ENCODE results near the gene TMBIM6. TPM values are rescaled to one million over a fixed set of nuclear protein-coding genes. Genes with fewer than 3 reads are reported as not detected.
"Not testable (repeated sequence)": the region's sequence is repeated elsewhere in the genome, so short reads cannot be mapped to it uniquely, and the experiment has no call there.

Gene TMBIM6
- total RNA-seq, 4 donors from 2014 or later: 201 to 298 (median 263) TPM

DNA sequence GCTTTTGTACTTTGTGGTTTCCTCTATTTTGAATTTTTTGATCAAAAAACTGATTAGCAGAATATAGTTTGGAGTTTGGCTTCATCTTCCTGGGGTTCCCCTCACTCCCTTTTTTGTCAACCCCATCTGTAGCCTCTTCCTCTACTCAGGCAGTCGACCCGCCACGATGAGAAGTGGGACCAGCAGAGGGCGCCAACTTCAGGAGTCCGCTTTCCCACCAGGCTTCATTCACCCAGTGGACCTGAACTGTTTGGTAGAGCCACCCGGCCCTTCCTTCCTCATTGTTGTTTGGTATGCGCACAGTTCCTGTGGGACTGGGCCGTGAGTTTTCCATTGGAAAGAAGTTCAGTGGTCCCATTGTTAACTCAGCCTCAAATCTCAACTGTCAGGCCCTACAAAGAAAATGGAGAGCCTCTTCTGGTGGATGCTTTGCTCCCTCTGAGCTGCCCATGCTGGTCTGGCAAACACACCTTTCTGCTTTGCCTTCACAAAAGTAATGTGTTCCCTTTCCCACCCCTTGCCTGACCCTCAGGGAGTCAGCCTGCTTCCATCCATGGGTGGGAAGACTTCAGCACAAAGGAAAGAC, 21.7 kb downstream of the TMBIM6 start:
- H3K4me1 ChIP-seq: no peaks in the 10 kb centered on the region
- TF ChIP-seq, protein P1, sequence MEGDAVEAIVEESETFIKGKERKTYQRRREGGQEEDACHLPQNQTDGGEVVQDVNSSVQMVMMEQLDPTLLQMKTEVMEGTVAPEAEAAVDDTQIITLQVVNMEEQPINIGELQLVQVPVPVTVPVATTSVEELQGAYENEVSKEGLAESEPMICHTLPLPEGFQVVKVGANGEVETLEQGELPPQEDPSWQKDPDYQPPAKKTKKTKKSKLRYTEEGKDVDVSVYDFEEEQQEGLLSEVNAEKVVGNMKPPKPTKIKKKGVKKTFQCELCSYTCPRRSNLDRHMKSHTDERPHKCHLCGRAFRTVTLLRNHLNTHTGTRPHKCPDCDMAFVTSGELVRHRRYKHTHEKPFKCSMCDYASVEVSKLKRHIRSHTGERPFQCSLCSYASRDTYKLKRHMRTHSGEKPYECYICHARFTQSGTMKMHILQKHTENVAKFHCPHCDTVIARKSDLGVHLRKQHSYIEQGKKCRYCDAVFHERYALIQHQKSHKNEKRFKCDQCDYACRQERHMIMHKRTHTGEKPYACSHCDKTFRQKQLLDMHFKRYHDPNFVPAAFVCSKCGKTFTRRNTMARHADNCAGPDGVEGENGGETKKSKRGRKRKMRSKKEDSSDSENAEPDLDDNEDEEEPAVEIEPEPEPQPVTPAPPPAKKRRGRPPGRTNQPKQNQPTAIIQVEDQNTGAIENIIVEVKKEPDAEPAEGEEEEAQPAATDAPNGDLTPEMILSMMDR (IDR thresholded peaks at IDR 0.05): peak; percentile 29 to 56 (median 42)
- TF ChIP-seq POLR2A (IDR thresholded peaks at IDR 0.05): no peak
- intact Hi-C loops (cut with DNase I; ENCODE audit: low total_unique reads): no loop called here
- H3K27me3 ChIP-seq: no peaks in the 10 kb centered on the region
- no peaks in the 10 kb centered on the region for H3K36me3 ChIP-seq
- peak; percentile 47 to 60 for DNase-seq
- no peak overlapping the region for H3K4me3 ChIP-seq
- no peaks in the 10 kb centered on the region for H3K9me3 ChIP-seq
- H3K27ac ChIP-seq: no peak overlapping the region

DNA sequence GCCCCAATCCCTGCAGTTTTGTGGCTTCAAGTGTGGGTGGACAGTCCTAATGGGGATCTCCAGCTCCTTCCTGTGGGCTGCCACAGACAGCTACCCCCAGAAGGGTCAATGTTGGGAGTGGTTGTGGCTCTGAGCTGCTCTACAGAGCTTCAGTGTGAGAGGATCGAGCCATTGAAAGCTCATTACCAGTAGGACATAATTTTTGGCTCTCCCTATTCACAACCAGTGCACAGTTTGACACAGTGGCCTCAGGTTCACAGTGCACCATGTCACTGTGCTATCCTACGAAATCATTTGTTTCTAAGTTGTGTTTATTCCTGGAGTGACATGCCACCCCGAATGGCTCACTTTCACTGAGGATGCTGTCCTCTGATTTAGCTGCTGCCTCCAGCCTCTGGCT, 22.8 kb downstream of the TMBIM6 start:
- TF ChIP-seq, protein P1 (IDR thresholded peaks at IDR 0.05): no peak
- no peak for TF ChIP-seq POLR2A (IDR thresholded peaks at IDR 0.05)
- no peak for DNase-seq
- intact Hi-C loops (cut with DNase I; ENCODE audit: low total_unique reads): no loop called here
- Histone ChIP-seq H3K4me1 (no peaks in the 10 kb centered on the region), H3K36me3 (no peaks in the 10 kb centered on the region), H3K27me3 (no peaks in the 10 kb centered on the region), H3K4me3 (no peak overlapping the region), H3K9me3 (no peaks in the 10 kb centered on the region), H3K27ac (no peak overlapping the region)

DNA sequence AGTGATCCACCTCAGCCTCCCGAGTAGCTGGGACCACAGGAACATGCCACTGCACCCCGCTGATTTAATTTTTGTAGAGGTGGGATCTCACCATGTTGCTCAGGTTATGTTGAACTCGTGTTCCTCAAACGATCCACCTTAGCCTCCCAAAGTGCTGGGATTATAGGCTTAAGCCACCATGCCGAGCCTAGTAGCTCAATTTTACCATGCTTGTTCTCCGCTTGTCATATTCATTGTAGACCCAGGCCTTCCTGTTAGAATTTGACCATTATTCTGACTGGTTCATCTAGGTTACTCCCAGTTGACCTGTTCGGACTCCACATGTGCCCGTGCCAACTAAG, 24.7 kb downstream of the TMBIM6 start:
- no peaks in the 10 kb centered on the region for H3K27me3 ChIP-seq
- H3K36me3 ChIP-seq: no peaks in the 10 kb centered on the region
- H3K4me1 ChIP-seq: no peaks in the 10 kb centered on the region
- DNase-seq: no peak
- no peak for TF ChIP-seq POLR2A (IDR thresholded peaks at IDR 0.05)
- TF ChIP-seq, protein P1 (IDR thresholded peaks at IDR 0.05): no peak
- H3K9me3 ChIP-seq: no peaks in the 10 kb centered on the region
- no peak overlapping the region for H3K27ac ChIP-seq
- intact Hi-C loops (cut with DNase I; ENCODE audit: low total_unique reads): no loop called here
- H3K4me3 ChIP-seq: no peak overlapping the region

DNA sequence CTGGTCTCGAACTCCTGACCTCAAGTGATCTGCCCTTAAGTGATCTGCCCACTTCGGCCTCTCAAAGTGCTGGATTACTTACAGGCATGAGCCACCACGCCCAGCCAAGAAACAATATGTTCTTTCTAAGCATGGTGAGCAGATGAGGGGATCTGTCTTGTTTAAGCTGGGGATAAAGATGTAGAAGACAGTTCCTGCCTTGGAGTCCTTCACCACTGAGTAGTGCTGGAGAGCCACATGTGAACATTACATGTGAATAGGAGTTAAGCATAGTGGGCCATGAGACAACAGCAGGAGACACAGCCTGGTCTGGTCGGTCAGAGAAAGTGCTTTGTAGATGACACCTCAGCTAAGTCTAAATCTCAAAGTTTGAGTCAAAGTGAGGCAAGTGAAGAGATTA, 26.0 kb downstream of the TMBIM6 start:
- Histone ChIP-seq H3K4me3 (no peak overlapping the region), H3K9me3 (no peaks in the 10 kb centered on the region), H3K36me3 (no peaks in the 10 kb centered on the region), H3K27me3 (no peaks in the 10 kb centered on the region), H3K4me1 (no peaks in the 10 kb centered on the region), H3K27ac (no peak overlapping the region)
- TF ChIP-seq POLR2A (IDR thresholded peaks at IDR 0.05): no peak
- TF ChIP-seq, protein P1 (IDR thresholded peaks at IDR 0.05): no peak
- DNase-seq: no peak
- intact Hi-C loops (cut with DNase I; ENCODE audit: low total_unique reads): no loop called here

DNA sequence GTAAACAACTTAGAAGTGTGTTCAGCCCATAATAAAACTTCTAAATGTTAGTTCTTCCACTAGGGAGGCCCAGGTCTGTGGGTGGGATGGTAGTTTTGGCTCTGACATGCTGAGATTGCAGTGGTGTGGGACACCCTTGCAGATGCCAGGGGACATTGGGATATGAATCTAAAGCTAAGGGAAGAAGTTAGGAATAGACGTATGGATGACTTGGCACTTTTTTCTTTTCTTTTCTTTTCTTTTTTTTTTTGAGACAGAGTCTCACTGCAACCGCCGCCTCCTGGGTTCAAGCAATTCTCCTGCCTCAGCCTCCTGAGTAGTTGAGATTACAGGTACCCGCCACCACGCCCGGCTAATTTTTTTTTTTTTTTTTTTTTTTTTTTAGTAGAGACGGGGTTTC, 31.7 kb downstream of the TMBIM6 start:
- H3K9me3 ChIP-seq, H3K27me3 ChIP-seq: not testable (repeated sequence)

DNA sequence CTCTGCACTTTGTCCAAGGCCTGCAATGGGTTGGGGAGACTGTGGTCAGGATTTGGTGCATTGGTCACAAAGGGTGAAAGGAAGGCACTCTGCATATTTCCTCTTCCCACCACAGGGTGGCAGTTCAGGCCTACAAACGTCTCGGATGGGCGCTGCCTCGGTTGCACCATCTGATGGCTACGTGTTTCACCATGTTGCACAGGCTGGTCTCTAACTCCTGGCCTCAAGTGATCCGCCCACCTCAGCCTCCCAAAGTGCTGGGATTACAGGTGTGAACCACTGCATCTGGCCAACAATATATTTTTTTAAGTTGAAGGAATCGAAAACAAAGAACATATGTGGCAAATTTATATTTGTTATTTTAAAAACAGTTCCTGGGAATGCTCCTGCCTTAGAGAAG, 35.1 kb downstream of the TMBIM6 start:
- peak in 1 of 2 donors; percentile 59 for DNase-seq
- H3K27me3 ChIP-seq: no peaks in the 10 kb centered on the region

More for the DNA sequence above, 31.7 kb downstream of the TMBIM6 start:
- DNase-seq; H3K27ac ChIP-seq; H3K4me1 ChIP-seq; H3K36me3 ChIP-seq; H3K4me3 ChIP-seq; intact Hi-C loops (cut with DNase I; ENCODE audit: low total_unique reads): not testable (repeated sequence)

More for the DNA sequence above, 35.1 kb downstream of the TMBIM6 start:
- Histone ChIP-seq H3K4me1 (no peaks in the 10 kb centered on the region), H3K27ac (no peak overlapping the region), H3K4me3 (no peak overlapping the region), H3K36me3 (no peaks in the 10 kb centered on the region), H3K9me3 (no peaks in the 10 kb centered on the region)
- TF ChIP-seq, protein P1 (IDR thresholded peaks at IDR 0.05): peak; percentile 54 to 81 (median 66)
- no peak for TF ChIP-seq POLR2A (IDR thresholded peaks at IDR 0.05)
- intact Hi-C loops (cut with DNase I; ENCODE audit: low total_unique reads): no loop called here
